AG04450 (cell line): Measurements from ENCODE around the gene VPS9D1. TPM values are rescaled to one million over a fixed set of nuclear protein-coding genes. Genes with fewer than 3 reads are reported as not detected.

ENCODE experiments used
- CTCF ChIA-PET: fragments of 300-600, 350-600 bp; formaldehyde crosslinking; extraction: SDS; loops from one replicate; lab custom pipeline; 2022; ENCODE audit warnings: antibody characterized with exemption, inconsistent platforms; lab: Charles Lee
- POLR2A ChIA-PET: fragments of 350-600 bp; formaldehyde crosslinking; extraction: SDS; loops from one replicate; lab custom pipeline; 2021; ENCODE audit warnings: antibody characterized with exemption, inconsistent platforms; lab: Yijun Ruan, JAX
- DNase-seq: peaks from one replicate; pipeline ENCODE4 v3.0.0-alpha.2; 2011; ENCODE audit warnings: low read depth, low spot score
- H3K27ac ChIP-seq: one replicate; pipeline ENCODE4 v1.5.1; 2012; ENCODE audit warnings: low read depth, low read length, control low read depth
- H3K27me3 ChIP-seq: one replicate; pipeline ENCODE4 v1.6.0; 2012; ENCODE audit warnings: low read length; ENCODE audit not compliant: control insufficient read depth, insufficient read depth
- H3K4me3 ChIP-seq: 2 replicates; pipeline ENCODE4 v1.5.1; 2011; ENCODE audit warnings: mild to moderate bottlenecking, low read depth, low read length, control low read depth
- H3K9me3 ChIP-seq: 2 replicates; pipeline ENCODE4 v1.5.1; 2012; ENCODE audit warnings: low read length; ENCODE audit not compliant: control insufficient read depth, insufficient read depth
- CTCF ChIP-seq: IDR thresholded peaks from 2 replicates; pipeline ENCODE4 v1.5.1; 2011; ENCODE audit warnings: low read depth, low read length, control low read depth, inconsistent platforms
- polyA plus RNA-seq: library from polyadenylated mRNA; depleted of rRNA; stranded (reverse); fragments of >200 nt; gene quantifications from 2 replicates; pipeline ENCODE4 v1.2.3, GENCODE V29; 2011

The VPS9D1 gene
- polyA plus RNA-seq, 1 experiment: 8.6 TPM

DNA sequence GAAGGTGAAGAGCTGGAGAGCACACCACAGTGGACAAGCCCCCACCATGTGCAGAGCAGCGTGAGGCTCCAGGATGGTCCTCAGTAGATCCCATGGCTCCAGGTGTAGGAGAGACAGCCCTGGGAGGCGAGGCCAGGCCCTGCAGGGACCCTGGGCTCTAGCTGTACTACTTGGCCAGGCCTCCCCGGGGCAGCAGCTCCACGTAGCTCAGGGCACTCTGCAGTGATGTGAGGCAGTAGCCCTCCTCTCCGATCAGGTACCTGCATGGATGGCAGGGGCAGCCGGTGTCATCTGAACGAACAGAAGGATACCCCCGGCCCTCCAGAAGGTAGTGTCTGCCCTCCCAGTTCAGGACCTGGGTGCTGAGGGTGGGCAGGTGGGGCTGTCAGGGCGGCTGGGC is 13.0 kb downstream of the VPS9D1 start:
- TF ChIP-seq CTCF: no peak
- no peak overlapping the region for H3K4me3 ChIP-seq
- no peak for DNase-seq
- H3K27ac ChIP-seq: no peak overlapping the region
- ChIA-PET CTCF (interaction anchor here (5.2 kb wide), 1 partner anchor 153 kb away, joined by 42 read pairs; no protein-coding TSS in a partner anchor), POLR2A (no interaction called here)
- H3K27me3 ChIP-seq: no peaks in the 10 kb centered on the region
- H3K9me3 ChIP-seq: no peaks in the 10 kb centered on the region; the same call in 1 of the 2 replicates

DNA sequence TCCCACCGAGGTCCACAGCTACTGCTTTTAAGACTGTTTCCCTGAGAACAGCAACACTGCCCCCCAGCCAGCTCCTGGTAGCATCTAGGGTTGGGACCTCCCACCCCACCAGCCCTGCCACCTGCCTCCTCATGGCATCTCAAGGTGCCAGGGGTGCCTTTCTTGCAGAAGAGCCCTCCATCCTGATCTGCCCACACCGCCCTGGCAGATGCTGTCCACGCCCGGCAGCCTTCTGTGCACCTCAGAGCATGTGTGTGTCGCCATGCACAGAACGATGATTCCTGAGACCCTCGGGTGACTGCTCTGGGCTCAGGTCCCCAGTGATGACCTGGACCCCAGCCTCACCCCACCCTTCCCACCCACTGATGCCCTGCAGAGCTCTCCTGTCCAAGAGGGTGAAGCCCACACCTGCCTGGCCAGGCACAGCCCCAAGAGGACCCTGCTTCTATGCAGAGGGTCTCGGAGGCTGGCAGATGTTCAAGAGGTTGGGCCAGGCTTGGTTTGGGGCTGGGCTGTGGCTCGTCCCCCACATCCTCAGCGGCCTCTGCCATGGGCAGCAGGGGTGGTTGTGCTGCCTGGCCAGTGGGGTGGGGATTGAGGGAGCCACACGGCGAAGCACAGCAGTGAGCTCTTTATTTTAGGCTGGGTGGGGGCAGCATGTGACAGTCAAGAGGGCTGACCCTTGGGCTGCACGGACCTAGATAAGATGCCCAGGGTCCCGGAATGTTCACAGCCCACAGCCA is 14.0 kb downstream of the VPS9D1 start:
- CTCF ChIA-PET: interaction anchor here (0.6 to 5.2 kb wide), 16 partner anchors 8 to 212 kb away, joined by 3 to 42 read pairs (median 4); partner anchors contain the start of genes MC1R and VPS9D1
- H3K9me3 ChIP-seq: no peaks in the 10 kb centered on the region; the same call in 1 of the 2 replicates
- DNase-seq: no peak
- POLR2A ChIA-PET: interaction anchor here (0.6 to 1.0 kb wide), 4 partner anchors 10 to 36 kb away, joined by 3 to 5 read pairs (median 4); partner anchors contain the start of gene VPS9D1
- no peak for TF ChIP-seq CTCF
- no peak overlapping the region for H3K4me3 ChIP-seq
- no peaks in the 10 kb centered on the region for H3K27me3 ChIP-seq
- no peak overlapping the region for H3K27ac ChIP-seq

GRCh38 chr16:89705006-89705405 is 15.7 kb downstream of the VPS9D1 start:
- no peak for DNase-seq
- Histone ChIP-seq H3K27ac (no peak overlapping the region), H3K9me3 (no peaks in the 10 kb centered on the region; the same call in 1 of the 2 replicates), H3K27me3 (no peaks in the 10 kb centered on the region), H3K4me3 (no peak overlapping the region)
- TF ChIP-seq CTCF: no peak
- CTCF ChIA-PET: interaction anchor here (1.0 to 5.2 kb wide), 5 partner anchors 9 to 159 kb away, joined by 3 to 42 read pairs (median 6); no protein-coding TSS in a partner anchor
- POLR2A ChIA-PET: no interaction called here

DNA sequence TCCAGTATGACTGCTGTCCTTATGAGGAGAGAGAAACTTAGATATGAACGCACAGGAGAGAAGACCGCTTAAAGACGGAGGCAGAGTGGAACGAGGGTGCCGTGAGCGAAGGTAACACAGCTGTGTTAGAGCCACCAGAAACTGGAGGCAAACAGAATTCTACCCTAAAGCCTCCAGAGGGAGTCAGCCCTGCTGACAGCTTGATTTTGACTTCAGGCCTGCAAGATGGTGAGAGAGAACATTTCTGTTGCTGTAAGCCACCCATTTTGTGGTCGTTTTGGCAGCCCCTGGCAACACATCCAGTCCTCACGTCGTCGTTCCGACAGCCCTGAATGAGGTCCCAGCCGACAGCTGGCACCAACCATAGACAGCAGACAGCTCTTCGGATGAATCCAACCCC is 16.4 kb downstream of the VPS9D1 start:
- H3K4me3 ChIP-seq: no peak overlapping the region
- CTCF ChIA-PET: interaction anchor here (0.5 to 5.2 kb wide), 4 partner anchors 108 to 160 kb away, joined by 3 to 42 read pairs (median 5); no protein-coding TSS in a partner anchor
- POLR2A ChIA-PET: interaction anchor here (0.5 kb wide), 1 partner anchor 218 kb away, joined by 3 read pairs; no protein-coding TSS in a partner anchor
- DNase-seq: no peak
- H3K9me3 ChIP-seq: no peaks in the 10 kb centered on the region; the same call in 1 of the 2 replicates
- H3K27me3 ChIP-seq: no peaks in the 10 kb centered on the region
- no peak overlapping the region for H3K27ac ChIP-seq
- no peak for TF ChIP-seq CTCF
